GM19035 (cell line): ENCODE results near the gene SDR39U1.
A peak's percentile ranks its signal among the peaks of the same experiment; 100 is the strongest.

Experiments
- ATAC-seq: cut with Tn5 transposase; IDR thresholded peaks from one replicate; pipeline ENCODE4 v1.9.1; 2021; ENCODE audit not compliant: unreplicated experiment

Gene SDR39U1

DNA sequence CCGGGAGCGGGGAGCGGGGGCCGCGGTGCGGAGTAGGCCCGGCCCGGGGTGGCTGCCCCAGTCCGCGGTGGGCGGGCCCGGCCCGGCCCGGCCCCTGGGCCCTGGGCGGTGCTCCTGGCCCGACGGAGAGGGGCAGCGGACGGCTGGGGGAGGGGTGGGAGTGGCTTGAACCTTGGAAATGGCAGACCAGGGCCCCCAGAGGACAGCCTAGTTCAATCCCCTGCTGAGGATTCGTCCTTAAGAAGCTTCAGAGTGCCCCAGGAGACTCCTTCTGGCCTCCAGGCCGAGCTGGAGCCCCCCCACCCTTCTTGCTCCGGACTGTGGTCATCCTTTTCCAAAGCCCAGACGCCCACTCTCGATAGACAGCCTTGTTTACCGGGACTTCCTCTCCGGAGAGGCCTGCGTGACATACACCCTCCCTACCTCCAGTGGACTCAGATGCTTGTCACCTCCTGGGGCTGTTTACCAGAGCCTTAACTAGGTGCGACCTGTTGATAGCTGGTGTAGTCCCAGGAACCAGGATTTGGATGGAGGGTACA, 12.4 kb downstream of the SDR39U1 start:
- ATAC-seq = peak; percentile 63

- ATAC-seq = peak; percentile 79
Observed at GRCh38 chr14:24429395-24430142, 13.0 kb downstream of the SDR39U1 start, which contains the start of the genes CBLN3 and KHNYN. Gene CBLN3 (minus strand): TSS chr14:24429668. CDS start chr14:24429054, 614 bp downstream. Gene KHNYN (plus strand): TSS chr14:24429954. CDS start chr14:24430731, 777 bp downstream.

- no peak for ATAC-seq
Observed at GRCh38 chr14:24428628-24429394, 13.8 kb downstream of the SDR39U1 start.

DNA sequence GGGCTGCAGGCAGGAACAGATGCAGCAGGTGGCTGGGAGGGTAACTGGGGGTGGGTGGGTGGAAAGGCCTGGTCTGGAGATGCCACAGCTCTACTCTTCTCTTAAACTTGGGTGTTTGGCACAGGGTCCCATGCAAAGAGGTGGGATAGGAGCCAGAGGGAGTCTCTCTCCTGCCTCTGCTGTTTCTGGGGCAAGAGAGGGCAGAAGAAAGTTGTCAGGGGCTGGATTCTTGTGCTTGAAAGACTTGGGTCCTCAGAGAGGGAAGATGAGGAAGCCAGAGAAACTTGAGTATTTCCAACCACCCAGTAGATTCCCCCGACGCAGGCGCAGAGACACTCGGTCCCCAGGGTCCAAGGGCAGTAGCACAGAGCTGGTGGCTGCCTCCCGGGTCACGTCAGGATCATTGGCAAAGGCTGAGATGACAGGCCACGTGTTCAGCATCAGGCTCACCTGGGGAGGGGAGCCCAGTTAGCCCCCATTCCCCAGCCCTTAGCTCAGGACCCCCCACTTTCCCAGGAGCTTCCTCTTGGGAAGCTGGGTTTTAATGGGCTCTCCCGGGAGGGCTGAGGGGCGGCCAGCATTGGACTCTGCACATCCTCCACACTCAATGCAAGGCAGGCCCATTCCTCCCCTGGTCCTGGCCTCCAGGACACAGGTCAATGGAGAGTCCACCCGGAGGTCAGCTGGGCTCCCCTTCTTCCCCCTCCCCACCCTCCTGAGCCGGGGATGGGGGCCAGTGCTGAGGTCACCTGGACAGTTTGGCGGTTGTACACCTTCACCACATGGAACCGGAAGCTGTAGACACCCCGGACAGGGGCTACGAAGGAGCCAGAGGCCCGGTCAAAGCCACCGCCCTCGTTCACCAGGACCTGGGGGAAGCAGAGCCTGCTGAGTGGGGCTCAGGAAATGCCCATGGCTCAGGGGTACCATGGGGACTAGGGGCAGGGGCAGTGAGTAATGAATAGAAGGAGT, 14.8 kb downstream of the SDR39U1 start:
- ATAC-seq = no peak

DNA sequence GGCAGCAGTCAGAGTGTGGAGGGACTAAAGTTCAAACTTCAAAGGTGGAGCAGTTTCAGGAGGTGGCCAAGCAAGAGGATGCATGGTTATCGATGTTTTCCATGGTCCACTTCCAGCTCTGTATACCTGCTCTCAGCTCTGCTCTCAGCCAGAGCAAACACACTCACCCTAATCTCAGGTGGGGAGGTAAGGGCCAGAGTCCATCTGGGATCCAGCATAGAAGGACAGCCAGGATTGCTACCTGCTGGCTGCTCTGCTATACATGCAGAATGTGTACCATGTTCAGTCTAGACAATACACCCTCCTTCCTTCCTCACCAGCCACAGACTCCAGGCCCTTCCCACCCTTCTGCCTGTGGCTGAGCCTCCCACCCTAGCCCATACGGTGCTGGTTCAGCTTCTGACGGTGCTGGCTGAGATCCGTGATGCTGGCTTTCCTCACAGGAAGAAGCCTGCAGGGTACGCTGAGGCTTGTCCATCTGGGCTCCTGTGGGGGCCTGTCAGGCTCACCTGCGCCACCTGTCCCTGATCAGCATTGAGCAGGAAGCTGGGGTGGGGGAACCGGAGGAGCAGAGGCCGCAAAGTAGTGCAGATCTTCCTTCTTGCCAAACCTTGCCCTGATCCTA, 15.6 kb downstream of the SDR39U1 start:
- ATAC-seq = no peak

DNA sequence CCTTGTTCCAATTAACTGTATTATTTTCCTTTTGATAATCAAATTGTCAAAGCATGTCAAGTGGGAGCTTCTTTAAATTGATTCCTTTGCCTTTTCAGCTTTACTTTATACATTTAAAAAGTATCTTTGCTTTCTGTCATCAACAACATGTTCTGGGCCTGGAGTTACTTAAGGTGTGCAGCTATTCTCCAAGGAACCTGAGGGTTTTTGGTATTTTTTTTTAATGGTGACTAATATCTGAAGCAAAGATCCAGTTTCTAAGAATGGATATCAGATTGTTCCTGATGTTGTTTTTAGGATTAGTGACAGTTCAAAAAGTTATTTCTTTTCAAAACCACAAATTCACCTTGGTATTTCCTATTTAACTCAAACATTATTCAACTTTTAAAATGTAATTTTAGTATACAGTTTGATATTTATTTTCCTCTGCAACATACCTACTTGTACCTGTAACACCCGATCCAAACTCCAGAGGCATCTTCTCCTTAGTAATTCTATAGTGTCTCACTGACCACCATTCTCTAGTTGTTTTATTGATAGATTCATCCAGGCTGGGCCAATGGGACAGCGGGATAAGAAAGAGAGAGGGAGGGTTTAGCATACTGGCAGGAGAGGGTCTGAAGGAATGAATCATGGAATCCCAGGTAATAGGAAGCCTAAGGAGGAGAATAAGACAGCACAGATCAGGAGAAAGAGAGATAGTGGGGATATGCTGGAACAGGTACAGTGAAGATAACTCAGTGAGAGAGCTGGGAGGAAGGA, 16.2 kb downstream of the SDR39U1 start:
- ATAC-seq = no peak

DNA sequence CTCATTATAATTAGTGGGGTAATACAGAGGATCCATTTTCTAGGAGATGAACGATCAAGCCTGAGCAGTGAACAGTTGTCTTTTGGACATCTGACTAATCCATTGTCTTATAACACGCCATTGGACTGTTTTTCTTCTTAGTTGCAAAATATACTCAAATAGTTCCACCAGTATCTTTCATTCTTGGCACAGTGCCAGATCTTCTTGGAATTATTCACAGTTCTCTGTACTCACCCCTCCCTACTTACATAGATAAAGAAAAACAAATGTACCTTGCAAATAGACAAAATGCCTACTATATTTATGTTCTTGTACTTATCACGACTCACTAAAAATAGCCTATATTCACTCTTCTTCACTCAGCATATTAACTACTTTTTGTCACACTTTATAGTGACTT, 16.9 kb downstream of the SDR39U1 start:
- ATAC-seq = no peak

DNA sequence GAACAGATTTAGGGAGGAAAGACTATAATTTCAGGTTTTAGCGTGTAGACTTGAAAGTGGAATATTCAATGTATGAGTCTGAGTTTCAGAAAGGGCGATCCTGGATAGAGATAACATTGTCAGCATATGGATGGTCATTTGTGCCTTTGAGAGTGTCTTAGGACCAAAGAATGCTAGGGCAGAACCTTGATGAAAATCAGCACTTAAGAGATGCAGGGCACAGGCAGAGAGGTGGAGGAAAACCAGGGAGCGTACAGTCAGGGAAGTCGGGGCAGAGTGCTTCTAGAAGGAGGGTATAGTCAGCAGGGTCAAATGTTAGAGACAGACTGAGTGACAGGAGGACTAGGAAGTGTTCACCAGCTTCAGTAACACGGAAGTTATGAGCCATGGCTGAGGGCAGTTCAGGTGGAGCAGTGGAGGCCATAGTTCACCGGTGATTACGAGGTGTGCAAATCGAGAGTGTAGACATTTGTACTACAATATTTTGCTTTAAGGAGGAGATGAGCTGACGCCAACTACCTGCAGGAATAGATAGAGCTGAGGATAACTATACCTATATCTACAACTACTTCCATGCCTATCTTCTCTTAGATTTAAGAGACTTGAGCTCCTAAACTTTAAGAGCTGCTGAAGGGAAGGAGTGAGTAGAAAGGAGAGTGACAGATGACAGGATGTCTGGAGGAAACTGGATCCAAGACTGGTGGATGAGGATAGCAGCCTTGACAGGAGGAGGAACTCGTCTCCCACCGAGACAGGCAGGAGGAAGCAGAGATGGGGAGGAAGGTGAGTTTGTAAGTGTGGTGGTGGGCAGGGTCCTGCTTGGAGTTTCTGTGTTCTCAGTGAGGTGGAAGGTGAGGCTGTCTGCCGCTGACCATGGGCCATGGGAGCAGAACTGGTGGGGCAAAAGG, 19.6 kb downstream of the SDR39U1 start:
- ATAC-seq = no peak

GRCh38 chr14:24422261-24422660, 20.3 kb downstream of the SDR39U1 start:
- no peak for ATAC-seq

GRCh38 chr14:24418492-24418873, 24.1 kb downstream of the SDR39U1 start:
- ATAC-seq = no peak

GRCh38 chr14:24417832-24418491, 24.6 kb downstream of the SDR39U1 start:
- no peak for ATAC-seq

- ATAC-seq = no peak
Observed at GRCh38 chr14:24416932-24417619, 25.5 kb downstream of the SDR39U1 start.

- no peak for ATAC-seq
Observed at GRCh38 chr14:24416254-24416931, 26.2 kb downstream of the SDR39U1 start.

GRCh38 chr14:24415421-24416253, 26.9 kb downstream of the SDR39U1 start:
- no peak for ATAC-seq

- no peak for ATAC-seq
Observed at GRCh38 chr14:24414732-24415420, 27.7 kb downstream of the SDR39U1 start.
